Astrocyte of the cerebellum (primary cell): ENCODE results near the gene DOCK2.
A peak's percentile ranks its signal among the peaks of the same experiment; 100 is the strongest.

ENCODE experiments used
- DNase-seq: peaks from one replicate; pipeline ENCODE4 v3.0.0-alpha.2; 2011; ENCODE audit warnings: low read depth
- H3K4me3 ChIP-seq: 2 replicates; pipeline ENCODE4 v1.5.1; 2011; ENCODE audit warnings: mild to moderate bottlenecking, low read depth, low read length, moderate library complexity
- in situ Hi-C: cut with HindIII; loops from 2 replicates; pipeline ENCODE4 v1.10.0; 2017; ENCODE audit warnings: low sequenced_read_pairs
- TF ChIP-seq, protein P1 (sequence below): IDR thresholded peaks from 2 replicates; pipeline ENCODE4 v1.5.1; 2012; ENCODE audit warnings: low read length, low read depth, moderate library complexity, mild to moderate bottlenecking; ENCODE audit errors: missing control alignments

DOCK2 gene

DNA sequence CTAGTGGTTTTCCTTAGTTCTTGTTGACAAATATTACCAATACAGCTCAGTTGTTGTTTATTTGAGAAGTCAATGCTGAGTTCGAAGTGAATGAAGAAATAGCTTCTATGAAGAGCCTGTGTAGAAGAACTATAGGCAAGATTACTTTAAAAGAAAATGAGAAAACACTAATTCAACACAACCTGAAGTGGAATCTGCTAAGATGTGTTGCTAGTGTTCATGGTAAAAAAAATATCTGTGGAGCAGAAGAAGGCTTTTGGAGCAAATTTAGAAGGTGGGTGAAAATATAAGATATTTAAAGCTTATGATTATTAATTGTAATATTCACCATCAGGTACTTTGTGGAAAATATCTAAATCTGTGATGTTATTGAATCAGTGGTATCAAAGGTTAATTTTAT lies 2.5 kb upstream of the DOCK2 start:
- DNase-seq: no peak
- in situ Hi-C loops: loop anchor here (5.0 kb wide), 1 partner anchor 108 kb away; no protein-coding TSS in a partner anchor
- TF ChIP-seq, protein P1, sequence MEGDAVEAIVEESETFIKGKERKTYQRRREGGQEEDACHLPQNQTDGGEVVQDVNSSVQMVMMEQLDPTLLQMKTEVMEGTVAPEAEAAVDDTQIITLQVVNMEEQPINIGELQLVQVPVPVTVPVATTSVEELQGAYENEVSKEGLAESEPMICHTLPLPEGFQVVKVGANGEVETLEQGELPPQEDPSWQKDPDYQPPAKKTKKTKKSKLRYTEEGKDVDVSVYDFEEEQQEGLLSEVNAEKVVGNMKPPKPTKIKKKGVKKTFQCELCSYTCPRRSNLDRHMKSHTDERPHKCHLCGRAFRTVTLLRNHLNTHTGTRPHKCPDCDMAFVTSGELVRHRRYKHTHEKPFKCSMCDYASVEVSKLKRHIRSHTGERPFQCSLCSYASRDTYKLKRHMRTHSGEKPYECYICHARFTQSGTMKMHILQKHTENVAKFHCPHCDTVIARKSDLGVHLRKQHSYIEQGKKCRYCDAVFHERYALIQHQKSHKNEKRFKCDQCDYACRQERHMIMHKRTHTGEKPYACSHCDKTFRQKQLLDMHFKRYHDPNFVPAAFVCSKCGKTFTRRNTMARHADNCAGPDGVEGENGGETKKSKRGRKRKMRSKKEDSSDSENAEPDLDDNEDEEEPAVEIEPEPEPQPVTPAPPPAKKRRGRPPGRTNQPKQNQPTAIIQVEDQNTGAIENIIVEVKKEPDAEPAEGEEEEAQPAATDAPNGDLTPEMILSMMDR: no peak
- H3K4me3 ChIP-seq: no peak overlapping the region

DNA sequence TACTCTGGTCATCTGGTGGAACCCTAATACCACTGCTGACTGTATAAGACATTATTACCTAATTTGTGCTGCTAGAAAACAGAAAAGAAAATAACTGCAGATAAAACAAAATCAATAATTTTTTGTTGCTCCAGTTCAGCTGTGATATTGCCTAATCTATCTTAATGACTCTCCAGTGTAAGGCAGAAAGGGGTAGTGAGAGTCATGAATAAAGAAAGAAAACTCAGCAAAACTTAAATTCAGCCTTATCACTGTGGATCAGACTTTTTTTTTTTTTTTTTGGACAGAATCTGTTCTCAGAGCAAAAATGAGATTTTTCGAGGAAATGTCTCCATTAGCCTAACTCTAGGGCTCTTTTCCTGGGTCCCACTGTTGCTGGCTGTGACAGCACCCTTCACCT lies 1.1 kb upstream of the DOCK2 start:
- TF ChIP-seq, protein P1: no peak
- in situ Hi-C loops: loop anchor here (5.0 kb wide), 1 partner anchor 106 kb away; no protein-coding TSS in a partner anchor
- H3K4me3 ChIP-seq: no peak overlapping the region
- DNase-seq: no peak

DNA sequence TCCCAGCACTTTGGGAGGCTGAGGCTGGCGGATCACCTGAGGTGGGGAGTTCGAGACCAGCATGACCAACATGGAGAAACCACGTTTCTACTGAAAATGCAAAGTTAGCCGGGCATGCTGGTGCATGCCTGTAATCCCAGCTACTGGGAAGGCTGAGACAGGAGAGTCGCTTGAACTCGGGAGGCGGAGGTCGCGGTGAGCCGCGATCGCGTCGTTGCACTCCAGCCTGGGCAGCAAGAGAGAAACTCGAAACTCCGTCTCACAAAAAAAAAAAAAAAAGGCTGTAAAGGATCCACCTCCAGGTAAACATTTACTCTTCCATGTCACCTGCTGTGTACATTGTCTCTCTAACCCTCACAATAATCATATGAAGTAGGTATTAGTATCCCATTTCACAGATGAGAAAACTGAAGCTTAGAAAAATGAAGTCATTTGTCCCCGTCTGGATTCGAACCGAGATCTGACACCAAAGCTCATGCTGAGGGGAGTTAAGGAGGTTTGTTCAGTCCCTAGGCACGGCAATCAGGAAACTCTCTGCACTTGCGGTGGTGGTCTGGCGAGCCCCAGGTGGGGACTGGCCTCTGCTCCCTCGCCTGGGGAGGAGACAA lies 494 bp upstream of the DOCK2 start:
- H3K4me3 ChIP-seq: peak overlapping the region; percentile 22
- TF ChIP-seq, protein P1: no peak

DNA sequence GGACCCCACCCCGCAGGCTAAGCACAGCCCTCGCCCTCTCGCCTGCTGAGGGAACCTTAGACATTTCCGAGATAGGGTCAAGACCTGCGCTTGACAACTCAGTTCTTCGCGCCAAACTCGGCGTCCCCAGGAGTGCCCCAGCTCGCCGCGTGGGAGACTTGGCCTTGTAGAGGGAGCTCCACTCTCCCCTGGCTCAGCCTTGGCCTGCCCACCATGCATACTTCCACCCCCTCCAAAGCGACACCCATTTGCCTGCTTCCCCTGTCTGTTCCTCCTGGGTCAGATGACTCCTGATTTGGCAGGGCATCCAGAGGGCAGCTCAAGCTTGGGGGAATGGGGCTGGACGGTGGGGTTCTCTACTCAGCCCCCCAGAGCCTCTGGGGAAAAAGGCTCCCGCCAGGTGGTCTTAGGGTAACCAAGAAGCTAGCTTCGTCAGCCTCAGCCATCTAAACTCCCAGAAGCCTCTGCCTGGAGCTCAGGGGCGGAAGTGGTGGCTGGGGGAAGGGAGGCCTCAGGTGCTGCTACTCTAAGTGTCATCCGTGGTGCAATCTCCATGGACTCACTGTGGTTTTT lies 560 bp downstream of the DOCK2 start:
- TF ChIP-seq, protein P1: no peak
- in situ Hi-C loops: loop anchor here (5.0 kb wide), 1 partner anchor 105 kb away; no protein-coding TSS in a partner anchor
- DNase-seq: no peak
- no peak overlapping the region for H3K4me3 ChIP-seq

More for the DNA sequence above, 494 bp upstream of the DOCK2 start:
- DNase-seq: no peak
- in situ Hi-C loops: loop anchor here (5.0 kb wide), 1 partner anchor 106 kb away; no protein-coding TSS in a partner anchor

DNA sequence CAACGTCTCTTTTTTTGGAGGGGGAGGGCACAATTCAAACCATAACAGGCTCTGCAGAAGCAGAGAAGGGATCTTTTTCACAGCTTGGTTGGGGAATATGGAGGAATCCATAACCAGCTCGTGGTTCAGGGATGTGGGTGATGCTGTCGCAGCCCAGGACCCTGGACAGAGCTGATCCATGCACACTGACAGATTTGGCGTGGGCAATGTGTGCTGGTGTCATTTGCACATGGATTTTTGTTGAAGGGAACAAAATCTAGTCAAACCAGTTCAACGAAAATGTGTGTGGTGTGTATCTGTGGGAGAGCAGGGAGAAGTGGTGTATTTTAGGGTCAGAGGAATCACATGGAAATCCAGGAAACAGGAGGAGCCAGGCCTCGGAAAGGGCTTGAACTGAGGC lies 4.2 kb downstream of the DOCK2 start:
- DNase-seq: no peak
- H3K4me3 ChIP-seq: no peak overlapping the region
- in situ Hi-C loops: no loop called here
- TF ChIP-seq, protein P1: no peak

DNA sequence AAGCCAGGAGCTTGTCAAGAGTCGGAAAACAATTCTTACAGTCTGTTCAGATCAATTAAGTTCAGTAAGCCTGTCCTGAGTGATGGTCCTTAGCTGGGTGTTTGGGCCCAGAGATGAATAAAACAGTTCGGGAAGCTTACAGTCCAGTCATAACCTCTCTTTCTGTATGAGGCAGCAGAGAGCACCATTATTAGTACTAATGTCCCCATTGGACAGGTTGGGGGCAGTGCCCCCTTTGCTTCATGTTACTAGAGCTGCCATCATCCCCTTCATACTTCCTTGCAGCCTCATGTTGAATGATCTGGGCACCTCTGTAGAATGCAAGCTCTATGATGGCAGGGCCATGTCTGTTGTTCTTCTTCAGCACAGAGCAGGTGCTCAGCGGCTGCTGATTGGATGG lies 9.8 kb downstream of the DOCK2 start:
- no peak overlapping the region for H3K4me3 ChIP-seq
- TF ChIP-seq, protein P1: no peak
- DNase-seq: no peak
- in situ Hi-C loops: no loop called here
